GM19043 (cell line): ENCODE data around the gene FAM151B.
"Not testable (repeated sequence)": the region's sequence is repeated elsewhere in the genome, so short reads cannot be mapped to it uniquely, and the experiment has no call there.

Experiments used
- ATAC-seq: cut with Tn5 transposase; IDR thresholded peaks from one replicate; pipeline ENCODE4 v1.9.1; 2021; ENCODE audit warnings: low read depth; ENCODE audit not compliant: unreplicated experiment

FAM151B gene

DNA sequence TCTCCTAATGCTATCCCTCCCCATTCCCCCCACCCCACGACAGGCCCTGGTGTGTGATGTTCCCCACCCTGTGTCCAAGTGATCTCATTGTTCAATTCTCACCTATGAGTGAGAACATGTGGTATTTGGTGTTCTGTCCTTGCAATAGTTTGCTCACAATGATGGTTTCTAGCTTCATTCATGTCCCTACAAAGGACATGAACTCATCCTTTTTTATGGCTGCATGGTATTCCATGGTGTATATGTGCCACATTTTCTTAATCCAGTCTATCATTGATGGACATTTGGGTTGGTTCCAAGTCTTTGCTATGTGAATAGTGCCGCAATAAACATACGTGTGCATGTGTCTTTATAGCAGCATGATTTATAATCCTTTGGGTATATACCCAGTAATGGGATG is 92.4 kb downstream of the FAM151B start:
- not testable (repeated sequence) for ATAC-seq

DNA sequence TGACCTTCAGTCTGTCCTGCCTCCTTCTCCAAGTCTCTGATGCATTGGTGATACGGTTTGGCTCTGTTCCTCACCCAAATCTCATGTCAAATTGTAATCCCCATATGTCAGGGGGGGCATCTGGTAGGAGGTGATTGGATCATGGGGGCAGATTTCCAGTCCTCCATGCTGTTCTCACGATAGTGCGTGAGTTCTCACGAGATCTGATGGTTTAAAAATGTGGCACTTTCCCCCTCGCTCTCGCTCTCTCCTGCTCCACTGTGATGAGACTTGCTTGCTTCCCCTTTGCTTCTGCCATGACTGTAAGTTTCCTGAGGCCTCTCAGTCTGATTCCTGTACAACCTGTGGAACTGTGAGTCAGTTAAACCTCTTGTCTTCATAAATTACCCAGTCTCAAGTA is 96.9 kb downstream of the FAM151B start:
- no peak for ATAC-seq

DNA sequence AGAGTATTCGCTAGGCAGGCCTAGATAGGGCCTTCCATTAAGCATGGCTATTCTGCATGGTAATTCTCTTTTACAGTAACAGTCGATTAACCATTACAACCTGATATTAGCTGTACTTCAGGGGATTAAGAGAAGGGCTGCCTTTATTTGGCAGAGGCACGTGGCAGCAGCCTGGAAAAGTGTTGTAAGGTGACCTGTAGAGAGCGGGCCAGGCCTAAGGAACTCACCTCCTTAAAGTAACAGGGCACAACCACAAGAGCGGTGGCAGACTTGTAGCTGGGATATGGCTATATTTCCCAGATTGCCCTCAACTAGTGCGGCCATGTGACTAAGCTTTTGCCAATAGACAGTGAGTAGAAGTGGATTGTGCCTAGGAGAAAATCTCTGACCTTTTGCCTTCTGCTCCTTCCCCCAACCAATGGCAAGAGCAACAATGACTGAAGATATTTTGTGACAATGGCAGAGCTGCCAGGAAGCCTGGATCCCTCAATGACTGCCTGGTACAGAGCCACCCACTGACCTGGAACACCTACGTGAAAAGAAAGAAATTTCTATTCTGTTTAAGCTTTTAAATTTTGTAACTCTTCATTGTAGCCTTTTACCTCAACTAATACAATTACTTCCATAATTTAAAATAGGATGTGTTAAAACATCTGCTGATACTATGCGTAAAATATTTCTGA is 101.1 kb downstream of the FAM151B start:
- ATAC-seq = no peak

DNA sequence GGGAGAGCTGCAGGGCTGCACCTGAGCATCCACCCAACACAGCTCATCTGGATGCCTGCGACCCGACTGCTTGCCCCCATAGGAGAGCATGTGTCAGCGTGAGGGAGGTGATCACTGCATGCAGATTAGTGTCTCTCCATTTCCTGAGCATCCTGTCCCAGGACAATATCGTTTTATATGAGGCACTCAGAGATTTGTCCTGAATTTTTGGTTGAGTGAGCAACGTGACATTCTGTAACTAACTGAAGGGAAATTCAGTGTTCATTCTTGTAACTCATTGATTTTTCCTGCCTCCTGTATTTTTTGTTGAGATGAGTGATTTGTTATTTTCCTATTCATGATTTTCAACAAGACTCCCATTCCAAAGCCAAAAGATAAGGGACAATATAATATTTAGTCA is 102.9 kb downstream of the FAM151B start:
- no peak for ATAC-seq

DNA sequence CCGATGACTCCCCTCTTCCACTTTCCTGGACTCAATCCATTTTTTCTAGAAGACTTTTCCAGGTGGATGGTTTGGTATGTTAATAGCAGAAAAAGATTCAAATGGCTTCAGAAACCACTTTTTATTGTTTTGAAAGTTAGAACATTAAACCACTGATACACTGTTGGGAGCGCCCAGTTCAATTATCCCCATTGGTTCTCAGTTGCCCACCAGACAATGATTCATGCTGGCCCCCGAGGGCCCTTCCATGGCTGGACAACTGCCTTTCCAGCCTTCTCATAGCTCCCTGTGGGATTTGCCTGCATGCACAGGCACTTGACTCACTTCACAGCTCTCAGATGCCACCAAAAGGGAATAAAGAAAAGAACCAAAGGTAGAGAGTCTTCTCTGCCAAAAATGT is 103.5 kb downstream of the FAM151B start:
- ATAC-seq = no peak

DNA sequence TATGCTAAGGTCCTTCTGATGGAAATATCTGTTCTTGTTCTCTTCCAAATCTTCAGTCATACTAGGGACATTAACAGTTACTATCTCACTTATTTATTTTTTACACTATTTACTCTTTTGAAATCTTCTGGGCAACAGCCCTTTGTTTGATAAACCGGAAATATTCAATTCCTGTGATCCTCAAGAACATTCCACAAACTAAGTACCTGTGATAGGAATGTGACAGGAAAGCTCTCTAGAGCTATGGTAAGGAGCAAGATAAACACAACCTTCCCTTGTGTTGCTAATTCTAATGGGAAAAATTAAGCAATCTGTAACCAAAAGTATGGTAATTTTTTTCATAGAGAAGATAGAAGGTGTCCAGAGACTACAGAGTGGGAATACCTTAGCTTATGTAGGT is 104.2 kb downstream of the FAM151B start:
- no peak for ATAC-seq
